Brain microvascular endothelial cell (primary cell): Measurements from ENCODE around the gene TIMM8B.
A peak's percentile ranks its signal among the peaks of the same experiment; 100 is the strongest.
"Not testable (repeated sequence)": the region's sequence is repeated elsewhere in the genome, so short reads cannot be mapped to it uniquely, and the experiment has no call there.

Experiments used
- DNase-seq: peaks from one replicate; pipeline ENCODE4 v3.0.0-alpha.2; 2020
- H3K27ac ChIP-seq: fragments of 250-450 bp; sonication (Bioruptor Pico); 2 replicates; pipeline ENCODE4 v1.5.1; 2020; ENCODE audit warnings: mild to moderate bottlenecking, moderate library complexity
- H3K27me3 ChIP-seq: fragments of 250-450 bp; sonication (Bioruptor Pico); replicated peaks from 2 replicates; pipeline ENCODE4 v1.5.1; 2020; ENCODE audit warnings: mild to moderate bottlenecking
- H3K36me3 ChIP-seq: fragments of 250-450 bp; sonication (Bioruptor Pico); replicated peaks from 2 replicates; pipeline ENCODE4 v1.5.1; 2020; ENCODE audit warnings: mild to moderate bottlenecking
- H3K4me3 ChIP-seq: 2 replicates; pipeline ENCODE4 v1.5.1; 2011; ENCODE audit warnings: low read depth, mild to moderate bottlenecking, control low read depth, low read length, moderate library complexity
- CTCF ChIP-seq: IDR thresholded peaks from 2 replicates; pipeline ENCODE4 v1.5.1; 2011; ENCODE audit warnings: low read depth, mild to moderate bottlenecking, moderate library complexity, low read length, control low read depth, inconsistent platforms; ENCODE audit errors: missing control alignments
- in situ Hi-C: cut with HindIII; loops from 2 replicates; pipeline ENCODE4 v1.10.0; 2017; ENCODE audit warnings: low sequenced_read_pairs, low pct_ligation_motif_present

Gene TIMM8B

GRCh38 chr11:112062923-112063322 is 23.6 kb downstream of the TIMM8B start:
- no peak for TF ChIP-seq CTCF
- in situ Hi-C loops, result no loop called here
- Histone ChIP-seq H3K4me3 (no peak overlapping the region), H3K36me3 (peaks cover 6% of the 10 kb centered on the region), H3K27ac (no peak overlapping the region), H3K27me3 (no peaks in the 10 kb centered on the region)
- no peak for DNase-seq

- H3K27me3 ChIP-seq, result no peaks in the 10 kb centered on the region
- in situ Hi-C loops, result no loop called here
- H3K36me3 ChIP-seq, result peaks cover 19% of the 10 kb centered on the region
Measured at GRCh38 chr11:112058103-112058502, 28.5 kb downstream of the TIMM8B start.

GRCh38 chr11:112057170-112057569 is 29.4 kb downstream of the TIMM8B start:
- Histone ChIP-seq H3K27ac (no peak overlapping the region), H3K27me3 (no peaks in the 10 kb centered on the region), H3K36me3 (peaks cover 21% of the 10 kb centered on the region), H3K4me3 (no peak overlapping the region)
- no peak for TF ChIP-seq CTCF
- no peak for DNase-seq
- in situ Hi-C loops, result no loop called here

More at GRCh38 chr11:112058103-112058502, 28.5 kb downstream of the TIMM8B start:
- no peak for DNase-seq
- no peak for TF ChIP-seq CTCF
- Histone ChIP-seq H3K27ac (no peak overlapping the region), H3K4me3 (no peak overlapping the region)

- in situ Hi-C loops, result no loop called here
- Histone ChIP-seq H3K27me3 (no peaks in the 10 kb centered on the region), H3K27ac (no peak overlapping the region), H3K4me3 (no peak overlapping the region), H3K36me3 (peaks cover 27% of the 10 kb centered on the region)
- no peak for TF ChIP-seq CTCF
- DNase-seq, result no peak
Measured at GRCh38 chr11:112051768-112052167, 34.8 kb downstream of the TIMM8B start.

GRCh38 chr11:112050721-112051120 is 35.8 kb downstream of the TIMM8B start:
- peaks cover 32% of the 10 kb centered on the region for H3K36me3 ChIP-seq
- no peak for TF ChIP-seq CTCF
- in situ Hi-C loops, result no loop called here
- no peaks in the 10 kb centered on the region for H3K27me3 ChIP-seq
- DNase-seq, result no peak
- H3K4me3 ChIP-seq, result no peak overlapping the region
- no peak overlapping the region for H3K27ac ChIP-seq

- H3K4me3 ChIP-seq, result no peak overlapping the region
- DNase-seq, result no peak
- in situ Hi-C loops, result no loop called here
- H3K36me3 ChIP-seq, result peaks cover 38% of the 10 kb centered on the region
- no peaks in the 10 kb centered on the region for H3K27me3 ChIP-seq
- no peak for TF ChIP-seq CTCF
- H3K27ac ChIP-seq, result no peak overlapping the region
Measured at GRCh38 chr11:112049777-112050176, 36.8 kb downstream of the TIMM8B start.

- H3K36me3 ChIP-seq, result peaks cover 29% of the 10 kb centered on the region
- DNase-seq, in situ Hi-C loops, H3K27me3 ChIP-seq, H3K4me3 ChIP-seq: not testable (repeated sequence)
- H3K27ac ChIP-seq, result peak overlapping the region; percentile 17
Measured at GRCh38 chr11:112048256-112048655, 38.3 kb downstream of the TIMM8B start.

GRCh38 chr11:112046647-112047046 is 39.9 kb downstream of the TIMM8B start:
- H3K27me3 ChIP-seq, in situ Hi-C loops, H3K27ac ChIP-seq, DNase-seq, H3K4me3 ChIP-seq: not testable (repeated sequence)
- H3K36me3 ChIP-seq, result peaks cover 22% of the 10 kb centered on the region
